ENCODE results near the gene CTNNA1.
"Not testable (repeated sequence)": the region's sequence is repeated elsewhere in the genome, so short reads cannot be mapped to it uniquely, and the experiment has no call there.

CTNNA1 gene

GRCh38 chr5:138752951-138753793 lies at the start of gene CTNNA1:
Gene CTNNA1, plus strand, starts transcription at chr5:138753425. Its CDS starts 28,500 bp downstream, at chr5:138781925.
- DNase-seq (ENCODE audit: low spot score) = peak; percentile 85

GRCh38 chr5:138703777-138704176 lies 49.4 kb upstream of the CTNNA1 start:
- not testable (repeated sequence) for DNase-seq (ENCODE audit: low spot score)

- DNase-seq (ENCODE audit: low spot score) = no peak
Observed at GRCh38 chr5:138705007-138705406, 48.2 kb upstream of the CTNNA1 start.

GRCh38 chr5:138705567-138705966 lies 47.7 kb upstream of the CTNNA1 start:
- no peak for DNase-seq (ENCODE audit: low spot score)

GRCh38 chr5:138706655-138707480 lies 46.4 kb upstream of the CTNNA1 start:
- peak; percentile 81 for DNase-seq (ENCODE audit: low spot score)

GRCh38 chr5:138708791-138709190 lies 44.4 kb upstream of the CTNNA1 start:
- no peak for DNase-seq (ENCODE audit: low spot score)

- no peak for DNase-seq (ENCODE audit: low spot score)
Observed at GRCh38 chr5:138709202-138709601, 44.0 kb upstream of the CTNNA1 start.

- DNase-seq (ENCODE audit: low spot score) = no peak
Observed at GRCh38 chr5:138711087-138711486, 42.1 kb upstream of the CTNNA1 start.

- no peak for DNase-seq (ENCODE audit: low spot score)
Observed at GRCh38 chr5:138711811-138712210, 41.4 kb upstream of the CTNNA1 start.

GRCh38 chr5:138712324-138712723 lies 40.9 kb upstream of the CTNNA1 start:
- no peak for DNase-seq (ENCODE audit: low spot score)

GRCh38 chr5:138712791-138713190 lies 40.4 kb upstream of the CTNNA1 start:
- no peak for DNase-seq (ENCODE audit: low spot score)

- DNase-seq (ENCODE audit: low spot score) = no peak
Observed at GRCh38 chr5:138713247-138713646, 40.0 kb upstream of the CTNNA1 start.

GRCh38 chr5:138714694-138715093 lies 38.5 kb upstream of the CTNNA1 start:
- no peak for DNase-seq (ENCODE audit: low spot score)

GRCh38 chr5:138715931-138716432 lies 37.2 kb upstream of the CTNNA1 start:
- peak; percentile 27 for DNase-seq (ENCODE audit: low spot score)

GRCh38 chr5:138716456-138716924 lies 36.7 kb upstream of the CTNNA1 start:
- peak; percentile 42 for DNase-seq (ENCODE audit: low spot score)

- DNase-seq (ENCODE audit: low spot score) = no peak
Observed at GRCh38 chr5:138717399-138717798, 35.8 kb upstream of the CTNNA1 start.

GRCh38 chr5:138719811-138720210 lies 33.4 kb upstream of the CTNNA1 start:
- no peak for DNase-seq (ENCODE audit: low spot score)

- DNase-seq (ENCODE audit: low spot score) = no peak
Observed at GRCh38 chr5:138720840-138721239, 32.4 kb upstream of the CTNNA1 start.

- no peak for DNase-seq (ENCODE audit: low spot score)
Observed at GRCh38 chr5:138721979-138722378, 31.2 kb upstream of the CTNNA1 start.

GRCh38 chr5:138722544-138723177 lies 30.6 kb upstream of the CTNNA1 start:
- DNase-seq (ENCODE audit: low spot score) = no peak

GRCh38 chr5:138724470-138725146 lies 28.6 kb upstream of the CTNNA1 start:
- no peak for DNase-seq (ENCODE audit: low spot score)
